Measurements from ENCODE around the gene ACKR1.

ACKR1 gene, protein sequence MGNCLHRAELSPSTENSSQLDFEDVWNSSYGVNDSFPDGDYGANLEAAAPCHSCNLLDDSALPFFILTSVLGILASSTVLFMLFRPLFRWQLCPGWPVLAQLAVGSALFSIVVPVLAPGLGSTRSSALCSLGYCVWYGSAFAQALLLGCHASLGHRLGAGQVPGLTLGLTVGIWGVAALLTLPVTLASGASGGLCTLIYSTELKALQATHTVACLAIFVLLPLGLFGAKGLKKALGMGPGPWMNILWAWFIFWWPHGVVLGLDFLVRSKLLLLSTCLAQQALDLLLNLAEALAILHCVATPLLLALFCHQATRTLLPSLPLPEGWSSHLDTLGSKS

DNA sequence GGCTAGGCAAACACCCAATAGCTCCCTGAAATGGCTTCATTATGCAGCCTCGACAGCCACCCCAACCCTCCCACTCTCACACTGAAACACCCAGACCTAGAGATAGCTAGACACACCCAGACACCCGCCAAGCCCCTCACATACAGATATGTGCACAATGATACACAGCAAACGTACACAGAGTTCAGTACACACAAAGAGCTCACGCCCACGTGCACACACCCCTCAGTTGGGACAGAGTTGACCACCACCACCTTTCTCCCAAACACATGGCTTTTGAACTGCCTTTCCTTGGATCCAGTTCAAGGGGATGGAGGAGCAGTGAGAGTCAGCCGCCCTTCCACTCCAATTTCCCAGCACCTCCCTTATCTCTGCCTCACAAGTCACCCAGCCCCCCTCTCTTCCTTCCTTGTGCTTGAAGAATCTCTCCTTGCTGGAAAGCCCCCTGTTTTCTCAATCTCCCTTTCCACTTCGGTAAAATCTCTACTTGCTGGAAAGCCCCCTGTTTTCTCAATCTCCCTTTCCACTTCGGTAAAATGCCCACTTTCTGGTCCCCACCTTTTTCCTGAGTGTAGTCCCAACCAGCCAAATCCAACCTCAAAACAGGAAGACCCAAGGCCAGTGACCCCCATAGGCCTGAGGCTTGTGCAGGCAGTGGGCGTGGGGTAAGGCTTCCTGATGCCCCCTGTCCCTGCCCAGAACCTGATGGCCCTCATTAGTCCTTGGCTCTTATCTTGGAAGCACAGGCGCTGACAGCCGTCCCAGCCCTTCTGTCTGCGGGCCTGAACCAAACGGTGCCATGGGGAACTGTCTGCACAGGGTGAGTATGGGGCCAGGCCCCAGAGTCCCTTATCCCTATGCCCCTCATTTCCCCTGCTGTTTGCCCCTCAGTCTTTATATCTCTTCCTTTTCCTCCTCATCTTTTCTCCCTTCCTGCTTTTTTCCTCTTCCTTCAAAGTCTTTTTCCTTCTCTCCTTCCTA, at the start of gene ACKR1:
Gene ACKR1, plus strand, starts transcription at position 715 of the 981 bp plus-strand sequence. Its CDS starts 85 bp downstream, at position 800.
- DNase-seq = no peak

DNA sequence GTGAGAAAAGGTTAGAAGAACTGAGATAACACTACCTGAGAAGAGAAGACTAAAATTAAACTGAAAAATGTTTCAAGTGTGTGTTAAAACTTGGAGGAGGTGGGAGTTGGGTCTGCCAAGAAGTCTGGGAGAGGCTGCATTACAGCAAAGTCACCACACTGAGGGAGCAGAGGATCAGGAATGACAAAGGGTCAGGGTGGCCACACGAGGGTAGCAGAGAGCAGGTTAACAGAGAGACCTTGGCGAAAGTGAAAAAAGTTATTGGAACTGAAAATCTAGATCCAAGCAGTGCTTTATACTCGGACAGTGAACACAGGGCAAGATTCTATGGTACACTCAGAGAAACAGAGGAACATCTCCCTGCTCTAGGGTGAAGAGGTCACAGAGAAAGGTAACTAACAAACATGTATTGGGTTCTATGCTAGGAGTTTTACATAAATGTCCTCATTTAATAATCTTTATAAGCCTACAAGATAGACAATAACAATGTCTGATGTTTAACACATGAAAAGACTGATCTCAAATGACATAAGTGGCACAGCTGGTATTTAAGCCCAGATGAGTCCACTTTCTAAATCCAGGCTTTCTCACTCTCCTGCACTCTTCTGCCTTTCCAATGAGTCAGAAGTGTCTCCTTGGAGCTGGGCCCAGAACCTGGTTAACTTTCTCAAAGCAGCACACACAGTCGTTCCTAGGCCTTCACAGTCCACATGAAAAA, 43.5 kb upstream of the ACKR1 start:
- DNase-seq = peak; percentile 71

DNA sequence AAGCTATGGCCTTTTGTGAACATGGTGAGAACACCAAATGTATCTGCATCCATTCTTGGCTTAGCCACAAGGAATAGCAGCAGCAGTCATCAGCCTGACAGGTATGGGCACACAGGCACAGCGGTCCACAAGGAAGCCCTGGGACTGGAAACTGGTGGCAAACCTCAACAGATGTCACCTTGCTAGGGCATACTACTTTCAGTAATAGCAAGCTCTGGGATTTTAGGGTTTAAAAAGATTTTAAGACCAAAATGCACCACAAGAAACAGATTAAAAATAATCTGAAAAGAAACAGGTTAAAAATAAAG, 43.0 kb upstream of the ACKR1 start:
- DNase-seq = no peak

DNA sequence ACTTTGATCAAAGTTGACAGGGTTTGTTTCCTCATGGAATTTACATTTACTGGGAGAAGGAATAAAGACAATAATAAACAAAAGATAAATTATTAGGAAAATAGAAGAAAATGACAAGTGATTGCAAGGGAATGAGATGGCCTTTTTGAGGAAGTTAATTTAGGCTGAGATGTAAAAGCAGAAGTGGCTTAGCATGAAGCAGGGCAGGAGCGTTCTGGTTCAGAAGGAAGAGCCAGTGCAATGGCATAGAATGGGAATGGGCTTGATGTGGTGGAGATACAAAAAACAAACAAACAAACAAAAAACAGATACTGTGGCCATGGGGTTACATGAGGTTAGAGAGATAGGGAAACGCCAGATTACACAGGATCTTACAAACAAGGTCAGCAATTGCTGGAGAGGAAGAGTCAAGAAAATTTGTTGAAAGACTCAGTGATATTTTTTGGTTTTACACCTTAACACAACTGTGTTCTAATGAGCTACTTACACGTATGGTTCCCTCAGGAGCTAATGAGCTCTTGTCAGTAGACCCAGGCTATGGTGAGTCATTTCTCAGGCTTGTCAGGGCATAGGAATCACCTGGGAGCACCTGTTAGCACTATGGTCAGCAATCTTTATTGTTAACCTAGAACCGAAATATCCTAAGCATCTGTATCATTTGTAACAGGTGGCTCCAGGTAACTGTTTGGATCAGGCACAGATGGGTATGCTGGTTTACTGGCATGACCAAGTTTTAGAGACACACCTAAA, 42.0 kb upstream of the ACKR1 start:
- DNase-seq = no peak

DNA sequence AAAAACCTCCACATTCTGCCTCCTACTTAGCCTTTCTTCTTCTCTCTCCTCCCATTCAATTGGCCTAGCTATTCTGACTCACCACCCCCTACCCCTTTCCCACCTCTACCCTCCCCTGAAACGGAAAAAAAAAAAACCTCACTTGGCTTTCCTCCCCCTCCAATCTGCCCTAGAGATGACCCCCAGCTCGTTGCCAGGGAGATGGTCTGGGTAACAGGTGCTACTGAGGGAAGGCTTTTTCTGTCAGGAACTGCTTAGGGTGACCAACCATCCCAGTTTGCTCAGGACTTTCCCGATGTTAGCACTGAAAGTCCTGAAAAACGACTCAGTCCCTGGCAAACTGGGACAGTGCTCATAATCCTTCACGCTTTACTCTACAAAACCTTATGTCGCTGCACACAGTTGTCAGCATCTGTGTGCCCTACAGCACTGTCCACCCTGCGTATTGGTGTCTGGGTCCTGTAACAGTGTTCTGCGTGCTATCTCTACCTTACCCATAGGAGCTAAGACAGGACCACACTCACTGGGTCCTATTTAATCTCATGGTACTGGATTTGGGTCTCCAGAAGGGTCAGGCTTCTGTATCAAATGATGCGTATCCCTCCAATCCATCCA, 41.0 kb upstream of the ACKR1 start:
- DNase-seq = no peak

DNA sequence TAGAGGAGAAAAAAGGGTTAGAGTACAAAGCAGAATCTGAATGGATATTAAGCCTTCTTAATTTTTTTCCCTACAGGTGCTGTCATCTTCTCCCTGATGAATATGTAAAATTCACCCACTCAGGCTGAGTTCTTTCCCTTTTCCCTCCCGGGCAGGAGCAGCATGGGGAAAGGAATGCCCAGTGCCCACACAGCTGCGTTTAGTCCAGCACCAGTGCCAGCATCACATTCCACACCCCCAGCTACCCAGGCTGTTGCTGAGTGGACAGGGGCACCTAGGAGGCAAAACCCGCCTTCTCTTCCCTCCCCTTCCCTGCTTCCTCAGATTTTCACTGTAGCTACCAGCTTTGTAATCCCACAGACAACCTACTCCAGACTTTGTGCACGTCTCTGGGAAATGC, 36.6 kb upstream of the ACKR1 start:
- DNase-seq = no peak

DNA sequence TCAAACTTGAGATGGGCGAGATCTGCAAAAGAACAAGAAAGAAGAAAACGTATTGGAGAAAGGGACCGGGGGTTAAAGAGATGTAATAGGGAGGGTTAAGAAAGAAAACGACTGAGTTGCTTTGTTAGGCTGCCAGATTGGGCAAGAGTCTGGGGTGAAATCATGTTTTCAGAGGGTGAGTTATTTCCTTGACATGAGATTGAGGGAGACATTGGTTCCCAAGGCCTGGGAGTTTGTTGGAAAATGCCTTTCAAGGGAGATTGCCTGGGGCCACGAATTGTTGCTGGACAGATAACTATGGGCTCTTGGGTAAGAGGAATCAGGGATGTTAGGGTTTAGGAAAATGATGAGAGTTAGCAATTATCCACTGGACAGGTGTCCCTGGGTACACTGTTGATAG, 34.0 kb upstream of the ACKR1 start:
- no peak for DNase-seq

DNA sequence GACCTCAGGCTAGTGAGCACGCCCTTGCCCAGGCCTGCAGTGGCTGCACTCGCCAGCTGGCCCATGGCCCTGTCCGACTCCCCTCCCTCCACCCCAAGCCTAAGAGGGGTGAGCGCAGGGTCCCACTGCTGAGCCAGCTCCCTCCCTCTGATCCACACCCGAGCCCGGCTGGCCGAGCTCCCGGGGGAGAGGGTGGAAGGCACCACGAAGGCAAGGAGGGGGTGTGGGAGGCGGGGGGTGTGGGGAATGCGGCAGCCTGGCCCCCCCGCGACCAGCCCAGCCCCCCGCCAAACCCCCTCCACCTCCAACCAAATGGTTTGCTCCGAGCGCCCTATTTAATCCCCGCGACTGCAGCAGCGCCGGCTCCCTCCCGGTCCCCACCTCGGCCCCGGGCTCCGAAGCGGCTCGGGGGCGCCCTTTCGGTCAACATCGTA, 33.4 kb upstream of the ACKR1 start, which contains the start of gene CADM3:
Gene CADM3, plus strand, starts transcription at position 362 of the 434 bp plus-strand sequence. CDS start 151 bp downstream, outside the sequence.
- DNase-seq = no peak

DNA sequence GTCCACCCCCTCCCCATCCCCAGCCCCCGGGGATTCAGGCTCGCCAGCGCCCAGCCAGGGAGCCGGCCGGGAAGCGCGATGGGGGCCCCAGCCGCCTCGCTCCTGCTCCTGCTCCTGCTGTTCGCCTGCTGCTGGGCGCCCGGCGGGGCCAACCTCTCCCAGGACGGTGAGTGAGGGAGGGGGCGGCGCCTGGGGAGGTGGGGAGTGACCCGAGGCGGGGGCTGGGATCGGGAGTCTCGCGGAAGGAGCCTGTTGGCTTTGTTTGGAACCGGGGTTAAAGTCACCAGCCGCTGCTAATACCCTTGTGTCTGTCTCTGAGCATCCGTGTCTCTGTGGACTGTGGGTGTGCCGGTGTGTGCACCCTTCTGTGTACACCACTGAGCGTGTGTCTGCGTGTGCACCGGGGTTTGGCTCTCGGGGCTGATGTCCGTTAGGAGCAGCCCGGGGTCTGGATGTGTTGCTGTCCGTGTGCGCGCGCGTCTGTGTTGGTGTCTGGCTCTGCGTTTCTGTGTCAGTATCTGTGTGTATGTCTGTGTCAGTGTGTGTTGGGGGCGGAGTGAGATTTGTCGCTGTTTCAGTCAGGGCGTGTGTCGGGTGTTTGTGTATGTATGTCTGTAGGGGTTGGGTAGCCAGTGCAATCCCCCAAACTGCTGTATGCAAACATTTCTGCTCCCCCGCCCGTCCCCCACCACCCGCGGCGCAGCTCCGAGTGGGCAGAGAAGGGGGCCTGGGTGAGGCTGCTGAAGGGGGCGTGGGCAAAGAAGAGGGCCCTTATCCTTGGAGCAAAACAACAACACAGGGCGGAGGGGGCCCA, 32.8 kb upstream of the ACKR1 start:
- no peak for DNase-seq

DNA sequence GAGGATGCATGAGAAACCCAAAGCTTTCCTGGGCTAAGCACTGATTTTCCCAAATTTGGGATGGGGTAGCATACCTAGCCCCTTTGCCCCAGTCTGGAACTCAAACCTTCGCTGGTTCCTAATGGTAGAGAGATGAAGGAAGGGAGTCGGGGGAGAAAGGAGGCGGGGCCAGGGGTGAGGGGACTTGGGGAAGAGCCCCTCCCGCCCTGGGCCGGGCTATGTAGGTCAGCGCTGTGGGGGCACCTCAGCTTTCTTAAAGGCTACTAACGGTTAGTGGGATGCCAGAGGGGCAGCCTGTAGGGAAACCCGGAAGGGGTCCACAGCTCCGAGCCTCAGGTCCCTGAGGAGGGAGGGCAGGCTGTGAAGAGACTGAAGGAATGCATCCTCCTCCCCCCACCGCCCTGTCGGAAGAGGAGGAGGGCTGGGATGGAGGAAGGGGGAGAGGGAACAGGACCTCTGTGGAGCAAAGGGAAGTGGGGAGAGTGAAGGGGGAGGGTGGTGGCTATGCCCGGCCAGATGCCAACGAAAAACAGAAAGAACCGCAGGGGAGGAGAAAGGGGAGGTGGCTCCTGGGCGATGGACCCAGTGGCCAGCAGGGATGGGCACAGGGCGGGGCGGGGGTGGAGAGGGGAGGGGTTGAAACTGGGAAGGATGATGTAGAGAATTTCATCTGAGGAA, 31.9 kb upstream of the ACKR1 start:
- DNase-seq = no peak

DNA sequence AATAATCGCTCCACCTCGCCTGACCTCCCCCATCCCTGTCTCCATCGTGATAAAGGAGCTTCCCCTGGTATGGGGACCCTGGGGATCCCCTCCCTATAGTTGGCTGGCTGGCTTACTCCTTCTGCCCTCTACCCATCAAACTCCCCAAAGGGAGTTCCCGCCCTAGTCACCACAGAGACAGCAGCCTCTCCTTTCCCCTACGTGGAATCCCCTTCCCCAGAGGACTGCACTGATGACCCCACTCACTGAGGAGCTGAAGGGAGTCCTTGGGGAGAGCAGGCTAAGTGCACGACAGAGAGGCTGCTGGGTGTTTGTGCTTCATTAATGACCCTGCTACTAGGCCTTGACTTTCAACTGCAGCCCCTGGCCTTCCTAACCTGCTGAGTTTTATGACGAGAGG, 31.4 kb upstream of the ACKR1 start:
- DNase-seq = no peak

DNA sequence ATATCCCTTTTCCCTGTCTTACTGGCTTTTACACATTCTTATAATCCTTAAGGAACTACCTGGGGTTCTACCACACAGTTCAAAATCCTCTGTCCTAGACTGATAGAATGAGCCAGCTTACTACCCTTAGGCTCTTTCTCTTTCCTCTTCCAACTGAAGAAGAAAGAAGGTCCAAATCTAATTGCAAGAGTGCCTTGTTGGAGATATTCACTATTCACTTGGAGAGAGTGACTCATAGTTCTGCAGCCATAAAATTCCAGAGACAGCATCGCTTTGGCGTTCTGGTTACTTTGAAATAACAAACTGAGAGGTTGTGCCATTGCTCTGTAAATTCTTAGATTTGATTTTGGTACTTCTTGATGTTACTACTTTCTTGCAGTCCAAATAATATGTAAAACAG, 29.1 kb upstream of the ACKR1 start:
- DNase-seq = no peak

DNA sequence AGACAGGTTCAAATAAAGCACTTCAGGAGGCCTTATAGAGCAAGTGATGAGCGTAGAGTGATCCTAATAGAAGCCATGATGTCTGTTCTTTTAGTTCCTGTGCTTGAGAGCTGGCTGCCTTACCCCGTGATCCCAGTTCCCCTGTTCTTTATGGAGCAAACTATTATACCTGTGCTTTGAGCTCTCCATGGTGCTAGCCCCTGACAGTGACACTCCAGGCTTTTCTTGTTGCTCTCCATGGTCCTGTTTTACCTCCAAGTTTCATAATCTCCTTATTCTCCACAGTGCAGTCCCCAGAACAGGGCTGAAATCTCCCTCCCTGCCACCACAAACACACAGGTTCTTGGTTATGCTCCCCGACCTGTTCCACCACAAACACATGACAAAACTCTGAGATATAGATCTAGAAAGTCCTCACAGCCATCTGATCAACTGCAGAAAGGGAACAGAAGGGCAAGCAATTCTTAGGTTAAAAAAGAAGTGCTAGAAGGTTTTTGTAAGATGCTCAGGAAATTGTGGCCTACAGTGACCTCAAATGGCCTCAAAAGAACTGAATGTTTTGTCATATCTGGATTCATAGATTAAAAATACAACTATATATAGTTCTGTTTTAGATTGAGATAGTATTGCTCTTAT, 27.3 kb upstream of the ACKR1 start:
- DNase-seq = no peak

DNA sequence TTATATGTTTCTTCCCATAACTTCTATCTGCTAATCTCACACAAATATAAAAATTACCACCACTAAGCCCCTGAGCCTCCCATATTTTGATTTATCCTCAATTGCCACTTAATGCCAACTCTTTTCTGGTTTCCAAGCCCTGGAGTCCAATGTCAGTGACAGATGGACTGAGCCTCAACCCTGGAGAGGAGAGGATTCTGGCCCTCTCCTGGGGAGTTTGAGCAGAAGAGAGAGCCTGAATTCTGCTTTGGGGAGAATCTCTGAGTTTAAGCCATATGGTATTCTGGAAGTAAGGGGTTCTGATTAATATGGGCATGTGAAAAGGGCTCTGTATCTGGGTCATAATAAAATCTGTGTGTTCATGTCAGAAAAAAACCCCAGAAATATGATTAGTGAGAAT, 24.8 kb upstream of the ACKR1 start:
- no peak for DNase-seq

DNA sequence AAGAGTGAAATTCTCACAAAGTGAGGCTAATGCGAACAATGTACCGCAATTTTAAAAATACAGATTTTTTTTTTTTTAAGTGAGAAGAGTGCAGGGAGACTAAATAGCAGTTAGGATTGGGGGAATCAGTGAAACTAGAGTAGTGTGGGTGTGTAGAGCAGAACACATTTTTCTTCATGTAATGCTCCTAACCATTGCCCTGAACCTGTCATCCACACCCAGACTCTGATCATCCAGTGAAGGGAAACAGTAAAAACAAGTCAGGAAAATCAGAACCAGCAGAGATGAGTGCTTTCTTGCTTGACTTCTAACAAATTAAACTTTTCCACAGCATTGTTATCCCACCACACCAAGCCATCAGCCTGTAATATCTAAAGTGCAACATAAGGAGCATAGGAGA, 24.2 kb upstream of the ACKR1 start:
- DNase-seq = no peak

DNA sequence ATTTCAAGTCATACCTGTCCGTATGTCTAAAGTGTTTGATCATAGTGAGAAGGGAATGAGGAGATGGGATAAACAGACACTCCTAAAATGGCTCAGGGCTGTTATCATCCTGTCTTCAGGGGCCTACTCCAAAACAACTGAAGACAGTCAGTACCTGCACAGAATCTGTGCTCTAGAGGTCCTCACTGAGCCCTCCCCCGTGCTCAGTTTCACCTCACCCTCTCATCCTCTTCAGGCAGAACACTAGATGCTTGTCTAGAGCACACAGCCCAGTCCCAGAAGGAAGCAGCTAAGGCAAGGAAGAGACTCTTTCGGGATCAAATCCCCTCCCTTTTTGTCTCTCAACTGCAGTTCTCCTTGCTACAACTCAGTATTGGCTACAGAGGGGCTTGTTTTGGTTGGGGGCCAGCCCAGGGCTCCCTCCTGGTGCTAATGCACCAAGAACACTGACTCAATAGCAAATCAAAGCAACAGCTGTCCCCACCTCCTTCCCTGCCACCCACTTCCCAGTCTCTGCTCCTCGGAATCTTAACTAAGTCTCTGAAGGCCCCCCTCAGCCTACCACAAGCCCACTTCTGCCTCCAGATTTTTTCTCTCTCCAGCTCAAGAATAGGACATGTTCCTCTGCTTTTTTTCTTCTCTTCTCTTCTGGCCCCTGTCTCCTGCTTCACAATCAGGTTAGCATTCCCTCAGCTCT, 23.2 kb upstream of the ACKR1 start:
- DNase-seq = no peak

DNA sequence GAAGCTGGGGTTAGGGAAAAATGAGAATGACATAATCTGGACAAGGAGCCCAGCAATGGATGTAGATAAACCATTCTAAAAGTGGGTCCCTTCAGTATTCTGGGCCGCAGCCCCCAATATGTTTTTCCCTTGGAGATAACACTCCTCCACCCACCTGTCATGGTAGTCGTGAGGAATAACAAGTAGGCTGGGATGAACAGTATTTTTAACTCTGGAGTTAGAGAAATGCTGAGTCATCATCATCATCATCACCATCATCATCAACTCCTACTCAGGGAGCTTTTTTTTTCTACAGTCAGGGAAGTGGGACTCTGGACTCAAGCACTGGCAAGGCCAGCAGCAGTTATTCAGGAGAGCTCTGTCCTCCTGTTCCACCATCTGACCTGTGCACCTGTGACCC, 20.5 kb upstream of the ACKR1 start:
- DNase-seq = no peak

DNA sequence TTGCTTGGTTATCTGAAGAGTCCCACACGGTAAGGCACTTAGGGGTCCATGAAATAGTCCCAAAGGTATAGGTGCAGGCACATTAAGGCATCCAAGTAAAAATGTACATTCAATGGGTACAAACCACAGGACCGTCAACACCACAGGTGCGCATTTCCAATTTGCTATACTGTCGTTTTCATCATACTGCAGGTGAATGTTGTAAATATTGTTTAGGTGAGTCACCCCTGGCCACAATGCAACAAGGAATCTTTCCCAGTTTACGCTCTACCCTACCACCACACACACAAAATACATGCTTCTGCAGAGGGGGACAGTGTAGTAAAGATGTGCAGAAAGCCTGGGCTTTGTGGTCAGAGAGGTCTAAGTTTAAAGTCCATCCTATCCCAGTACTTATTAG, 19.6 kb upstream of the ACKR1 start:
- no peak for DNase-seq

DNA sequence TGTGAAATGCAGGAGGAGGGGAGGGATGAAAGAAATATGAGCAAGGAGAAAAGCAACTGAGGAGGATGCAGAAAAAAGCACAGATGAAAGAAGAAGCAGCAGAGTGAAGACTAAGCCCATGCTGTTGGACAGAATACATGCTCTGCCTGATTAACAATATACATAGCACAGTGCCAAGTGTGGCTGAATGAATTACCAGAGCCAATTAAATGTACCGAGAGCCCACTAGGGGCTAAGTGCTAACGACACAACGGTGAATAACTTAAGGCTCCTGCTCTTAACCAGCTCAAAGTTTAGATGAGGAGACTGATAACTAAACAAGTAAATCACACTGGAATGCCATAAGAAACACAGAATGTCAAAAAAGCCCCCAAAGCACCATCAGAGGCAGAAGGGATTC, 17.6 kb upstream of the ACKR1 start:
- no peak for DNase-seq

Measured in stimulated activated CD4-positive, alpha-beta T cell treated with anti-CD3 and anti-CD28 coated beads, Interleukin-4, amount 100 ng/mL, for 24 hours (primary cell).